Measurements from ENCODE around the gene EDDM13. TPM values are rescaled to one million over a fixed set of nuclear protein-coding genes. Genes with fewer than 3 reads are reported as not detected.

Gene EDDM13
- total and polyA plus RNA-seq, 3 donors from 2014 or later, result 0.79 to 1.8 TPM; not detected in 1

GRCh38 chr19:56263319-56263718, 9.2 kb upstream of the EDDM13 start:
- no peaks in the 10 kb centered on the region for H3K36me3 ChIP-seq (ENCODE audit: low read depth, missing control alignments)
- H3K4me3 ChIP-seq, result no peak overlapping the region
- WGBS, 2 donors, result 82 to 92% methylated on average over 5 of the region's 5 CpGs
- no peak overlapping the region for H3K27ac ChIP-seq
- no peaks in the 10 kb centered on the region for H3K27me3 ChIP-seq
- intact Hi-C loops (cut with DNase I; ENCODE audit: low total_unique reads), result no loop called here
- no peak for DNase-seq
- H3K9me3 ChIP-seq, result no peaks in the 10 kb centered on the region
- TF ChIP-seq POLR2A (IDR thresholded peaks at IDR 0.05), result no peak
- TF ChIP-seq CTCF (IDR thresholded peaks at IDR 0.05), result no peak
- H3K4me1 ChIP-seq, result no peaks in the 10 kb centered on the region

- H3K4me1 ChIP-seq, result no peaks in the 10 kb centered on the region
- 34 to 51% methylated on average over 3 of the region's 3 CpGs for WGBS, 2 donors
- TF ChIP-seq POLR2A (IDR thresholded peaks at IDR 0.05) (no peak), CTCF (IDR thresholded peaks at IDR 0.05) (no peak)
- no peak overlapping the region for H3K4me3 ChIP-seq
- no peaks in the 10 kb centered on the region for H3K9me3 ChIP-seq
- no peak for DNase-seq
- no peak overlapping the region for H3K27ac ChIP-seq
- H3K27me3 ChIP-seq, result no peaks in the 10 kb centered on the region
- intact Hi-C loops (cut with DNase I; ENCODE audit: low total_unique reads), result no loop called here
- no peaks in the 10 kb centered on the region for H3K36me3 ChIP-seq (ENCODE audit: low read depth, missing control alignments)
Measured at GRCh38 chr19:56266051-56266450, 6.5 kb upstream of the EDDM13 start.

- H3K9me3 ChIP-seq, result no peaks in the 10 kb centered on the region
- no peak for TF ChIP-seq POLR2A (IDR thresholded peaks at IDR 0.05)
- no peak for TF ChIP-seq CTCF (IDR thresholded peaks at IDR 0.05)
- DNase-seq, result no peak
- H3K4me3 ChIP-seq, result no peak overlapping the region
- no peaks in the 10 kb centered on the region for H3K4me1 ChIP-seq
- no peak overlapping the region for H3K27ac ChIP-seq
- intact Hi-C loops (cut with DNase I; ENCODE audit: low total_unique reads), result no loop called here
- WGBS, 2 donors, result 95 to 98% methylated on average over 6 of the region's 6 CpGs
- H3K27me3 ChIP-seq, result no peaks in the 10 kb centered on the region
- no peaks in the 10 kb centered on the region for H3K36me3 ChIP-seq (ENCODE audit: low read depth, missing control alignments)
Measured at GRCh38 chr19:56269348-56269747, 3.2 kb upstream of the EDDM13 start.

- DNase-seq, result no peak
- no peaks in the 10 kb centered on the region for H3K27me3 ChIP-seq
- no peak overlapping the region for H3K27ac ChIP-seq
- TF ChIP-seq CTCF (IDR thresholded peaks at IDR 0.05) (no peak), POLR2A (IDR thresholded peaks at IDR 0.05) (no peak)
- H3K36me3 ChIP-seq (ENCODE audit: low read depth, missing control alignments), result no peaks in the 10 kb centered on the region
- no peaks in the 10 kb centered on the region for H3K9me3 ChIP-seq
- intact Hi-C loops (cut with DNase I; ENCODE audit: low total_unique reads), result no loop called here
- no peaks in the 10 kb centered on the region for H3K4me1 ChIP-seq
- WGBS, 2 donors, result 70 to 80% methylated on average over 3 of the region's 3 CpGs
- H3K4me3 ChIP-seq, result no peak overlapping the region
Measured at GRCh38 chr19:56270676-56271075, 1.9 kb upstream of the EDDM13 start.

- WGBS, 2 donors, result 71 to 78% methylated on average over 6 of the region's 6 CpGs
- H3K27ac ChIP-seq, result no peak overlapping the region
- H3K36me3 ChIP-seq (ENCODE audit: low read depth, missing control alignments), result no peaks in the 10 kb centered on the region
- intact Hi-C loops (cut with DNase I; ENCODE audit: low total_unique reads), result no loop called here
- no peak for TF ChIP-seq CTCF (IDR thresholded peaks at IDR 0.05)
- no peak for TF ChIP-seq POLR2A (IDR thresholded peaks at IDR 0.05)
- H3K27me3 ChIP-seq, result no peaks in the 10 kb centered on the region
- no peaks in the 10 kb centered on the region for H3K9me3 ChIP-seq
- no peak overlapping the region for H3K4me3 ChIP-seq
- H3K4me1 ChIP-seq, result no peaks in the 10 kb centered on the region
- DNase-seq, result no peak
Measured at GRCh38 chr19:56271151-56271550, 1.4 kb upstream of the EDDM13 start.

Data from testis (tissue), 3 donors.